H1 (cell line): ENCODE measurements around the gene FNIP2. TPM values are rescaled to one million over a fixed set of nuclear protein-coding genes. Genes with fewer than 3 reads are reported as not detected.

Source experiments
- SIRT6 ChIP-seq: IDR thresholded peaks from one replicate; pipeline ENCODE4 v1.7.1; 2012; ENCODE audit warnings: low read length, inconsistent platforms
- SRF ChIP-seq: IDR thresholded peaks from 2 replicates; pipeline ENCODE4 v1.6.1; 2011; ENCODE audit warnings: mild to moderate bottlenecking, low read depth, low read length, moderate library complexity
- polyA plus RNA-seq, 7 experiments: library from polyadenylated mRNA; depleted of rRNA in 3 of 7; stranded (reverse) in 5 of 7; unstranded in 2 of 7; fragments of >200 nt in 5 of 7; fragments of 200-250 nt in 2 of 7; gene quantifications; 1 replicate in 5 of 7; 2 replicates in 1 of 7; 4 replicates in 1 of 7; pipeline versions ENCODE4 v1.2.1 to v1.2.3, GENCODE V29; 2011 to 2013; ENCODE audit warnings: missing spikeins in 2 of 7, mixed read lengths in 2 of 7
- total RNA-seq: library from RNA; stranded (reverse); fragmentation: NEBNext Ultra II Directional; extraction: Animal tissue kit (Norgen Biotek cat#: 25700); gene quantifications from 2 replicates; pipeline ENCODE4 v1.2.1, GENCODE V29; 2021

The FNIP2 gene
- total and polyA plus RNA-seq, 2 of the 8 experiments (the other 6 are each of a cell fraction or from before 2014, with no cell fraction given) = 4.0 to 13.0 TPM

DNA sequence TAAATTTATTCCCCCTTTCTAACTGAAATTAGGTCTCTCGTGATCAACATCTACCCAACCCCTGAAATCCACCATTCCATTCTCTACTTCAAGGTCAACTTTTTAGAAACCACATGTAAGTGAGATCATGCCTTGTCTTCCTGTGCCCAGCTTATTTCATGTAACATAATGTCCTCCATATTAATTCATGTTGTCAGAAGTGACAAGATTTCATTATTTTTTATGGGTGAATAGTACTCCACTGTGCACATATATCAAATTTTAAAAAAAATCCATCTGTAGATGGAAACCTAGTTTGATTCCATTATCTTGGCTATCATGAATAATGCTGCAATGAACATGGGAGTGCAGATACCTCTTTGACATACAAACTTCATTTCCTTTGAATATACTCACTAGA is 47.1 kb upstream of the FNIP2 start (continued):
- TF ChIP-seq SRF = no peak
- no peak for TF ChIP-seq SIRT6
